Esophagus muscularis mucosa (tissue), 3 donors: Measurements from ENCODE around the gene NDST1.

Experiments used
- POLR2AphosphoS5 ChIP-seq, 2 donors: sonication (generic); formaldehyde crosslinking; IDR thresholded peaks; one replicate each; pipeline ENCODE4 v1.6.1; 2017; ENCODE audit warnings: antibody characterized with exemption in 2 of 2
- TF ChIP-seq, protein P1 (sequence below), 3 experiments: fragments of 200-600 bp in 2 of 3; fragments of 450-650 bp in 1 of 3; sonication (generic) in 2 of 3; IDR thresholded peaks; one replicate each; pipeline ENCODE4 v1.5.1; 2017 to 2019; ENCODE audit warnings: antibody characterized with exemption in 3 of 3, mild to moderate bottlenecking in 2 of 3, moderate library complexity in 1 of 3

DNA sequence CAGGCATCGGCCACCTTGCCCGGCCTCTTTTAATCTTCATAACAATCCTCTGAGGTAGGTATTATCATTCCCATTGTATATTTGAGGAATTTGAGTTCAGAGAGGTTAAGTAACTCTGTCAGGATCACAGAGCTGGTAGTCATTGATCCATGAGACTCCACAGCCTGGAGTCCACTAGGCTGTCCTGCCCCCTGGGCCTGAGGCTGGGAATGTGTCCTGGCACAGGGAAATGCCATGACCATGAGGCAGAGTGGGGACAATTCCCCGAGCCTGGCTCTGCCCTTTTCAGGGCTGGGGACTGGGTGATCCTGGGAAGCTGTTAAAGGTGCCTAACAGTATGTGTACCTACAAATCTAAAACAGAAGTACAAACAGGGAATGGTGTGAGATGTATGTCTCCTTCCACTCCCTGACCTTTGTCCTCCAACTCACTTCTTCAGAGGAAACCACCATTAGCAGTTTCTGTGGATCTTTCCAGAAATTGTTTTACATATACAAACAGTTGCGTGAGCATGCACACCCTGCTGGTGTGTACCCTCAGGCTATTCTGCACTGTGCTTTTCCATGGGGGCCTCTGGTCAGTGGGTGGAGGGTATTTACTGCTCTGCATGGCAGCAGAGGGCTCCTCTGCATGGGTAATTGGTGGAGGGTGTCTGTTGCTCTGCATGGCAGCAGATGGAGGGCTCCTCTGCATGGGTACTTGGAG, 53.8 kb downstream of the NDST1 start:
- TF ChIP-seq POLR2AphosphoS5 (IDR thresholded peaks at IDR 0.05), result no peak
- TF ChIP-seq, protein P1, sequence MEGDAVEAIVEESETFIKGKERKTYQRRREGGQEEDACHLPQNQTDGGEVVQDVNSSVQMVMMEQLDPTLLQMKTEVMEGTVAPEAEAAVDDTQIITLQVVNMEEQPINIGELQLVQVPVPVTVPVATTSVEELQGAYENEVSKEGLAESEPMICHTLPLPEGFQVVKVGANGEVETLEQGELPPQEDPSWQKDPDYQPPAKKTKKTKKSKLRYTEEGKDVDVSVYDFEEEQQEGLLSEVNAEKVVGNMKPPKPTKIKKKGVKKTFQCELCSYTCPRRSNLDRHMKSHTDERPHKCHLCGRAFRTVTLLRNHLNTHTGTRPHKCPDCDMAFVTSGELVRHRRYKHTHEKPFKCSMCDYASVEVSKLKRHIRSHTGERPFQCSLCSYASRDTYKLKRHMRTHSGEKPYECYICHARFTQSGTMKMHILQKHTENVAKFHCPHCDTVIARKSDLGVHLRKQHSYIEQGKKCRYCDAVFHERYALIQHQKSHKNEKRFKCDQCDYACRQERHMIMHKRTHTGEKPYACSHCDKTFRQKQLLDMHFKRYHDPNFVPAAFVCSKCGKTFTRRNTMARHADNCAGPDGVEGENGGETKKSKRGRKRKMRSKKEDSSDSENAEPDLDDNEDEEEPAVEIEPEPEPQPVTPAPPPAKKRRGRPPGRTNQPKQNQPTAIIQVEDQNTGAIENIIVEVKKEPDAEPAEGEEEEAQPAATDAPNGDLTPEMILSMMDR (IDR thresholded peaks at IDR 0.05), result no peak
